Measurements from ENCODE around the gene SEC16A.
A peak's percentile ranks its signal among the peaks of the same experiment; 100 is the strongest.
"Not testable (repeated sequence)": the region's sequence is repeated elsewhere in the genome, so short reads cannot be mapped to it uniquely, and the experiment has no call there.

The SEC16A gene

DNA sequence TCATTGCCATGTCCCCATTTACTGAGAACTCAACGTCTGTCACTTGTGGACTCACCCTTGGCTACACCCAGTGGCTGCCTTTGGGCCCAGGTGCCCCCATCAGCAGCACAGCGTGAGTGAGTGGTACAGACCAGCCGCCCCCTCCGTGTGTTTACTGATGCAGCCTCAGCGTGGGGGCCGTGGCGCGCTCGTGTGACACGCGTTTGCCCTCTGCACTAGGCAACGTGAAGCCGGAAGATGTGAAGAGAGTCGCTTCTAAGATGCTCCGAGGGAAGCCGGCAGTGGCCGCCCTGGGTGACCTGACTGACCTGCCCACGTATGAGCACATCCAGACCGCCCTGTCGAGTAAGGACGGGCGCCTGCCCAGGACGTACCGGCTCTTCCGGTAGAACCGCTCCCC, 60.0 kb downstream of the SEC16A start:
- no peak for DNase-seq

DNA sequence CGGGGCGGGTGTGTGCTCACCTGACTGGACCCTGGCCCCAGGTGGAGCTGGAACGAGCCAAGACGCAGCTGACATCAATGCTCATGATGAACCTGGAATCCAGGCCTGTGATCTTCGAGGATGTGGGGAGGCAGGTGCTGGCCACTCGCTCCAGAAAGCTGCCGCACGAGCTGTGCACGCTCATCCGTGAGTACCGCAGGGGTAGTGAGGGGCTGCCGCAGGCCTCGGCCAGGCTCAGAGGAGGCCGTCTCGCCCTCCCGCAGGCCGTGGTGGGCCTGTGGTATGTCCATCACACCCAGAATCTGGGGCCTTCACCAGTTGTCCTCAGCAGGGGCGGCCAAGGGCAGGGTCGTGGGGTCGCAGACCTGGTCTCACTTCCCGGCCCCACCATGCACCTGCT, 61.0 kb downstream of the SEC16A start:
- no peak for DNase-seq

DNA sequence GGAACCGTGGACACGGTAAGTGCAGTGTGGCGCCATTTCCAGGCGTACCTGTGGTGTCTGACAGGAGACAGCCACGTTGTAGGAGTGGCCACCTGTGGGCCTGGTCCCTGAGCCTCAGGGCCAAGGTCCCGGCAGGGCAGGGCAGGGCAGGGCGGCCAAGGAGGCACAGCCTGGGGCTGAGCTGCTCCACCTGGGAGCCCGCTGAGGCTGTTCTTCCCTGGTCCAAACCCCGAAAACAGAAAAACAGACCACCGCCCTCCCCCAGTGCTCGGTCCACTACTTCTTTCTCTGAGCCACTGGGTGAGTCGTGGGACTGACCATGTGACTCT, 63.8 kb downstream of the SEC16A start:
- DNase-seq: no peak

DNA sequence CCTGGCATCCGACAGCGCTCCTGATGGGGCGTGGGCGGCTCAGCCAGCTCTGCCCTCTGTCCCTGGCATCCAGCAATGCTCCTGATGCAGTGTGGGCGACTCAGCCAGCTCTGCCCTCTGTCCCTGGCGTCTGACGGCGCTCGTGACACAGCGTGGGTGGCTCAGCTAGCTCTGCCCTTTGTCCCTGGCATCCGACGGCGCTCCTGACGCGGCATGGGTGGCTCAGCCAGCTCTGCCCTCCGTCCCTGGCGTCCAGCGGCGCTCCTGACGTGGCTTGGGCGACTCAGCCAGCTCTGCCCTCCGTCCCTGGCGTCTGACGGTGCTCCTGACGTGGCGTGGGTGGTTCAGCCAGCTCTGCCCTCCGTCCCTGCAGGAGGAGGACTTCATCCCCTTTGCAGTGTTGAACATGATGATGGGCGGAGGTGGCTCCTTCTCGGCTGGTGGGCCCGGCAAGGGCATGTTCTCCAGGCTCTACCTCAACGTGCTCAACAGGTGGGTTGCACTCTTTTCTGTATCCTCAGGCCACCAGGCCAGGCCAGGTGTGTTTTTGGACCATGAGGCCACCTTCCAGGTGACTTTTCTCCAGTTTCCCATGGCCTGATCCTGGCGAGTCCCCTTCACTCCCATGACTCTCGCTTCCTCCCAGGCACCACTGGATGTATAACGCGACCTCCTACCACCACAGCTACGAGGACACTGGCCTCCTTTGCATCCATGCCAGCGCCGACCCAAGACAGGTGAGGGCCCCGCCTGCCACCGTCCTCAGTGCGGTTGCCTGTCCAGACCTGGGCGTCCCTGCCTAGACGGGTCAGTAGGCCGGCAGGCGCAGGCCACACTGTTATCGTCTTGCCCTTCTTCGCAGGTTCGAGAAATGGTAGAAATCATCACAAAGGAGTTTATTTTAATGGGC, 64.4 kb downstream of the SEC16A start:
- DNase-seq: no peak

DNA sequence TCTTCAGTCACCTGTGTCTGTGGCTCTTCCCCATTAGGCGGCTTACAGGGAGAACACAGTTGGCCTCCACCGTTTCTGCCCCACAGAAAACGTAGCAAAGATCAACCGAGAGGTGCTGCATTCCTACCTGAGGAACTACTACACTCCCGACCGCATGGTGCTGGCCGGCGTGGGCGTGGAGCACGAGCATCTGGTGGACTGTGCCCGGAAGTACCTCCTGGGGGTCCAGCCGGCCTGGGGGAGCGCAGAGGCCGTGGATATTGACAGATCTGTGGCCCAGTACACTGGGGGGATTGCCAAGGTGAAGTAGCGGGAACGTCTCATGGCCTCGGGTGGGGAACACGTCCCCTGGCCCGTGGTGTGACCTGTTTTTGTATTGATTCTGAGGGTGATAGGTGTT, 65.9 kb downstream of the SEC16A start:
- DNase-seq: no peak

DNA sequence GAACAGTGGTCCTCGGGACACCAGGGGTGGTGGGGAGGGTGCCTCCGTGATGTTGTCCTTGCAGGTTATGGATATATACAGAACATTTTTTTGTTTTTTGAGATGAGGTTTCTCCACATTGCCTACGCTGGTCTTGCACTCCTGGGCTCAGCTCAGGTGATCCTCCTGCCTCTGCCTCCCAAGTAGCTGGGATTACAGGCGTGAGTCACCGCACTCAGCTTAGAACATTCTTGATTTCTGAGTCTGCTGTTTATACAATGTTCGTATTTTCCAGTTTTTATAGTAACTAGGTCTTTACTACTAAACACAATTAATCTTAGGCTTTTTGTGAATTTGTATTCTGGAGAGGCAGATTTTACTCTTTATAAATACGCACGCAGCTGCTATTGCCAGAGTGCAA, 66.4 kb downstream of the SEC16A start:
- DNase-seq: no peak

DNA sequence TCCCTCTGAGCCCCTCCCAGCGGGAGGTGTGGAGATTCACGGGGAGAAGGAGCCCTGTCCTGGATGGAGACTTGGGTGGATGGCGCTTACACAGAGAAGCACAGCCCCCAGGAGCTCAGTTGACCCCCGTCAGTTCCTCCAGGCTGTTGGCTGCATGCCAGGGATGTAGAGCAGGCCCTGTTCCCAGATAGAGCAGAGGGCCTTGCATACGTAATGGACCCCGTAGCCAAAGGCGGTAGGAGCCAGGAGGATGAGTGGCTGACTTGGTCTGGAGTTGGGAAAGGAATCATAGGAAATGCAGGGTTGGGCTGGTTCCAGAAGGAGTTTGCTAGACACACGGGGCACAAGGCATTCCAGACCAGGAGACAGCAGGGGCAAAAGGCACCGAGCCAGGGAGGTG, 69.9 kb downstream of the SEC16A start:
- DNase-seq: no peak

DNA sequence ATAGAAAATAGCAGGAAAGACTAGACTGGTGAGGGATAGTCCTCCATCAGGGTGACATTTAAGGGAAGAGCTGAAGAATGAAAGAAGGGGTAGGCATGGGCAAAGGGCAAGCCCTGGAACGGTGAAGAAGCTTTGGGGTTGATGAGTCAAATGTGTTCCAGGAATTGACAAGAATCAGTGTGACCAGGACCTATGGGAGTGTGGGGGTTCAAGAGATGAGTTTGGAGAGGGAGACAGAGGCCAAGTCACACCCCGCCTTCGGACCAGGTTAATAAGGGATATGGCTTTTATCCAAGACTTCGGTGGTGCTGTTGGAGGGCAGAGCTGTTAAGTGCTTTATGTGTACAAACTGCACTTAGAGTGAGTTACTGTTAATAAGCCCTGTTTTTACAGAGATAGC, 71.5 kb downstream of the SEC16A start:
- no peak for DNase-seq

DNA sequence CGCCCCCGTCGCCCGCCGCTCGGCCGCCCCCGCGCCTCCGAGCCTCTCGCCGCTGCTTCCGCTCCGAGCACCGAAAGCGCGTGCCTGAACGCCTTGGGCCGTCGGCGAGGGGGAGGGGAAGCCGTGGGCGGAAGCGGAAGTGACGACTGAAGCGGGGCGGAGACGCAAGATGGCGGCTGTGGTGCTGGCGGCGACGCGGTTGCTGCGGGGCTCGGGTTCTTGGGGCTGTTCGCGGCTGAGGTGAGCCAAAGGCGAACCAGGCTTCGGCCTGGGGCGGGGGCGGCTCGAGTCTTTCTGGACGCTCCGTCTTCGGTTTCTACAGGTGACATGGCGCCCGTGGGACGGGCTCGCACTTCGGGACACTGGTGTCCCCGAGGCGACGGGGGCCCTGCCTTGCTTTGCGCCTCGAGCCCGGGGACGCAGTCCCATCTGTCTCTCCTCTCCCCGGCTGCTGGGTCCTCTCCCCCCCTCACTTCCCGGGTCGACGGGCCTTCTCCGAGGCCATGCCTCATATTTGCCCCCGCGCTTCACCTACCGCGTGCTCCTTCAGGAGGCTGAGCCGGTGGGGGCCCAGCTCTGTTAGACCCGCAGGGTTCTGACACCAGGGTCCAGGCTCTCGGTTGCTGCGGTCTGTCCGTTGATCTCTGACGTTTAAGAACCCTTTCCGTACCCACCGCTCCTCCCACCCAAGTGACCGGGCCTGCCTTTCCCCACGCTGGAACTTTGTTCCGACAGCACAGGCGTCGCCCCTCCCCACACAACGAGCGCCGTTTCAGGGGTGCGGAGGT, 72.1 kb downstream of the SEC16A start, which contains the start of the genes ENTR1 and PMPCA:
ENTR1 (minus strand) TSS at position 115 of the 788 bp plus-strand sequence. CDS start 217 bp downstream, outside the sequence.
PMPCA (plus strand) TSS at position 159 of the 788 bp plus-strand sequence; CDS start at position 170, 11 bp downstream.
- DNase-seq: peak; percentile 93

DNA sequence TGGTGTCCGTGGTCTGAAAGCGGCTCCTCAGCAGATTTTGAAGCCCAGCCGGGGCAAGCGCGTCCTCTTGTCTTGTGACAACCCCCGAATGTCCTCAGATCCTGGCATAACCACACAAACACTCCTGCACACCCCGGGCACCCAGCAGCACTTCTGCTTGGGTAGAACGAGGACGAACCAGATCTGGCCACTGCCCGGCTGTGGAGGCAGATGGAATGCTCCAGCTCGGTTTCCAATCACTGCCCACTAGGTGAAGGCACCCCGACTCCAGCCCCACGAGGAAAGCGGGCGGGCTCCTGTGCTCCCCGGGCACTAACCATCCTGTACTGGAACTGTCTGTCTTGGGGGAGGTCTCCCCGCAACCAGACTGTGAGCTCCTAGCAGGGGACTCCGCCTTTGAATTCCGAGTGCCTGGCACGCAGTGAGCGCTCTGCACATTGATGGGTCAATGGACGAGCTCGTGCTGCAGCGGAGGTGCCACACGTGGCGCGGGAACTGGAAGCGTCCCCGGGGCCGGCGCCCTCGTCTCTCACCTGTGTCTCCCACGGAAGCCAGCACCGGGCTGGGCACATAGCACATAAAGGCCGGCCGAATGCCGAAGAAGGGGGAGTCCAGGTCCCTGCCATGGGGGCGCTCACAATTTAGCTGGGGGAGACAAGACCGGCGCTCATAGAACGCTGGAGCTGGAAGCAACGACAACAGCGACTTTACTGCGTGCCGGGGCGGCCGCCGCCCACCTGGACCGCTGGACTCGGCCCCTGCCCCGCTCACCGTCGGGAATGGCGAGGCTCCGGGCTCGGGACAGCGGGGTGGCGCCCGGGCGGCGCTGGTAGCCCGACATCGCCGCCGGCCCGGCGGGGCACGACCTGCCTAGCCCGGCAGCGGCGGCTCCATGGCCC, 73.0 kb downstream of the SEC16A start:
- peak; percentile 19 for DNase-seq

DNA sequence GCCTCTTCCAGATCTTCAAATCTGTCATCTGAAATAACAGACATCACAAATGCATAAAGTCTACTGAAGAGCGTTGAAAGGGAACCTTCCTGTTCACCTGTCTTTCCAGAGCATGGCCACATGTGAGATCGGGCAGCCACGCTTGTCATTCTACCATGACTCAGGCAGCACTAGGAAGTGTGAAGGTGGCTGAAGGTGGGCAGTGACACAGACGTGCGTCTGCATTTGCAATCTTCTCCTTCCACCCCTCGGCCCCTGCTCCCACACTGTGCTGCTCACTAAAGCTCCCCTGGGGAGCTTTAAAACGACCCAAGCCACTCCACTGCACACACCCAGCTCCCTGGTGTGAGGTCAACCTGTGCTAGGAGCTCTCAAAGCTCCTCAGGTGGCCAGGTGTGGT, 74.9 kb downstream of the SEC16A start:
- no peak for DNase-seq

DNA sequence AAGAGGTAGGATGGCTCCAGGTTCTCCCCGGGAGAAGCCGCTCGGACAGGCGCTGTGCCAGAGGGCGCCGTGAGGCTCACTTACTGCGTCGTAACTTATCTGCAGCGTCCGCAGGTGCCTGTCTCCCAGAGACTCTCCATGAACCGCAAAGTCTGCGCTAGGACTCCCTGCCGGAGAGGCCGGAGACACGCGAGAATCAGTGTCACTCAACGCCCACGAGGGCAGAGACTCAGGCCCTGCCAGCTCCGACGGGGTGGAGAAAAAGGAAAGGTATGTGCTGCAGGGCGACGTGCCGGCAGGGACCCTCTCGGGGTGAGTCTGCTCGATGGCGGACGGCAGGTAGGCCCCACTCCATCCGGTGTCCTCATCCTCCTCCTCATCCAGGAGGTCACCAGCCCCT, 75.8 kb downstream of the SEC16A start:
- not testable (repeated sequence) for DNase-seq

DNA sequence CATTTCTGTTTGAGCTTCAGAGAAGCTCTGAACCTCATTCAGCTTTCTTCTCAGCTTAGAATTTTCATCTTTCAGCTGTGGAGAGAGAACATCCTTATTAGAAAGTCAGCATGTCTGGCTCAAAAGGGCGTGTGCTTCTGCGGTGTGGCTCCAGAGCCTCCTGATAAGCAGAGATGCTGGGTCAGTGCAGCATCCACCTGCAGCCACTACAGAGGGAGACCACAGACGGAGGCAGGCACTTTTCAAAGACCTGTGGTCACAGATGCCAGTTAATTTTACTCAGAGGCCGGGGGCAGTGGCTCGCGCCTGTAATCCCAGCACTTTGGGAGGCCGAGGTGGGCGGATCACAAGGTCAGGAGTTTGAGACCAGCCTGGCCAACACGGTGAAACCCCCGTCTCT, 76.9 kb downstream of the SEC16A start:
- DNase-seq: not testable (repeated sequence)

DNA sequence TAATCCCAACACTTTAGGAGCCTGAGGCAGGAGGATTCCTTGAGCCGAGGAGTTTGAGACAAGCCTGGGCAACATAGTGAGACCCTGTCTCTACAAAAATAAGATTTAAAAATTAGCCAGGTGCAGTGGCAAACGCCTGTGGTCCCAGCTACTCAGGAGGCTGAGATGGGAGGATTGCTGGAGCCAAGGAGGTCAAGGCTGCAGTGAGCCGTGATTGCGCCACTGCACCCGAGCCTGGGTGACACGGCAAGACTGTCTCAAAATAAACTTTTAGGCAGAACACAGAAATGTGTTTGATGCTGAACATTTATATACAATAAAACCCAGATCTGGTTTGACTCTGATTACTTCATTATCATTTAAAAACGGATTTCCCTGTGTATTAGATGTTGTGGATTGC, 77.4 kb downstream of the SEC16A start:
- DNase-seq: no peak

DNA sequence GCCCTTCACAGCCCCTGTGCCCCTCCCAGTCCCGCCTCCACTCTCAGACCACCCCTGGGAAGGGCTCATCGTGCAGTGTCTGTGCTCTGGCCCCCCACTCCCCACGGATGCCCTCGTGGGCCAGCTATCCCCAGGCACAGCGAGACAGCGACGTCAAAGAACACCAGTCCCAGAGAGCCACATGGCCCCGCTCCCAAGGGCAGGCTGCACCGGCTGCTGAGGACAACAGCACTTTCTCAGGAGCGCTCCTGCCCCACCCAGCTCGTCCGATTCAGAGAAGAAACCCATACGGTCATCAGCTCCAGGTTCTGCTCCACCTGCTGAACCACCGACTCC, 78.1 kb downstream of the SEC16A start:
- DNase-seq: no peak

DNA sequence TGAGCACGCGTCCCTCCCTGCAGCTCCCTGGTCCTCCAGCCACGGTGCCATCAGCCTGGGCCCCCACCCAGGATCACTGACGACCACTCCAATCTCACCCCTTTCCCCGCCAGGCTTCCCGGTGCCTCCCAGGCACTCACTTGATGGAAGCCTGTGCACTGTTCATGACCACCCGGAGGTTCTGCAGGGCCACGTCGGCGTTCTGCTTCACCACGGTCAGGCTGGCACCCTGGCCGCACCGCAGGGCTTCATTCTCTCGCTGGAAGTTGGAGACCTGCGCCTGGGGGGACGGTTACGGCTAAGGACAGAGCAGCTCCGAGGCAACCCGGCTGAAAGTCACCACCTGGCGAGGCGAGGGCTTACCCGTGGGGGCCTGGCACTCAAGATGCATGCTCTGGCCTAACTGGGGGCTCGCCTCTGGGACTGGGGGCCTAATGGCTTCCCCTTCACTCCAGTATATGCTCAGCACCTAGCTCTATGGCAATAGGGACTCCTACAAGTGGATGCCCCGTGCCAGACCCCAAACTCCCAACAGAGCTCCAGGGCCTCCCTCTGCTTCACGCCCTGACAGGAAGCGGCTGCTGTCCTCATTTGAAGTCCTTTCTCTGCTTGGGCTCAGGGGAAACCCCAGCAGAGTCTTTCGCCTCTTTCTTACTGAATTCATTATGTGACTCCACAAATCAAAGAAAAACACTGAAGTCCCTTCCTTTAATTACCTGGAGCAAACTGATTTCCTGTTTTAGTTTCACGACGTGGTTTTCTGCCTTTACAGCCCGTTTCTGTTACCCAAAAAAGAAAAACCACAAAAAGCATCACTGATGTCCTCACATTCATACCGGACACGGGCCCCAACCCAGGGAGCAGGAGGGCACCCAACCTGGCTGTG, 78.7 kb downstream of the SEC16A start:
- no peak for DNase-seq

DNA sequence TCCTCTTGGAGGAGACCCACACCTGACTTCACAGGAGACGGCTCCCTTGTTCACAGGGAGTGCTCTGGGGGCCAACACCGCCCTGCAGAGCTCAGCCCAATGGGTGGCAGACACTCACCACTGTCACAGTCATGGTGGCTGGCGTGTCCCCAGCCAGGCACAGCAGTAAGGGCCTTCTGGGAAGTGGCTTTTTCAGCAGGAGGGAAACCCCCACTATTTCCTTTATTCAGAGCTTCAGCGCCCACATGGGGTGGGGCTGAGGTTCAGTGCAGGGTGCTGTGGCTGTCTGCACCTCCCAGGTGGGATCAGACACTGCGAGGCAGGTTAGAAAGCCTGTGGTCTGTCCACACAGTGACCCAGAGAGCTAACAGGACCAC, 79.3 kb downstream of the SEC16A start:
- DNase-seq: no peak

DNA sequence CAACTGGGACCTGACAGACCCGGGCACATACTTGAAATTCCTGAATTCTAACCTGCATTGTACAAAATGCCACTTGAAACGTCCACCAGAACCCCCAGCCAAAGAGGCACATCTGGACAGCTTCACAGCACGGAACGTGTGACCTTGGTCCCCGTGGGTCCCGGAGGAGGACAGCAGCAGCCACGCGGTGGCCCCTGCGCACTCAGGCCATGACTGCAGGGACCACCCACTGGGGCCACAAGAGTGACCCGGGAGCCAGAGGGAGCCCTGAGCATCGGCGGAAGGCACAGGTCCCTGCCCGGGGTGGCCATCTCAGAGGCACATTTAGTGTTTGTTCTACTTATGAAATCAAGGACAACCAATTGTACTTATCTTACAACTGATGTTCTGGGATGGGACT, 80.8 kb downstream of the SEC16A start:
- DNase-seq: no peak

DNA sequence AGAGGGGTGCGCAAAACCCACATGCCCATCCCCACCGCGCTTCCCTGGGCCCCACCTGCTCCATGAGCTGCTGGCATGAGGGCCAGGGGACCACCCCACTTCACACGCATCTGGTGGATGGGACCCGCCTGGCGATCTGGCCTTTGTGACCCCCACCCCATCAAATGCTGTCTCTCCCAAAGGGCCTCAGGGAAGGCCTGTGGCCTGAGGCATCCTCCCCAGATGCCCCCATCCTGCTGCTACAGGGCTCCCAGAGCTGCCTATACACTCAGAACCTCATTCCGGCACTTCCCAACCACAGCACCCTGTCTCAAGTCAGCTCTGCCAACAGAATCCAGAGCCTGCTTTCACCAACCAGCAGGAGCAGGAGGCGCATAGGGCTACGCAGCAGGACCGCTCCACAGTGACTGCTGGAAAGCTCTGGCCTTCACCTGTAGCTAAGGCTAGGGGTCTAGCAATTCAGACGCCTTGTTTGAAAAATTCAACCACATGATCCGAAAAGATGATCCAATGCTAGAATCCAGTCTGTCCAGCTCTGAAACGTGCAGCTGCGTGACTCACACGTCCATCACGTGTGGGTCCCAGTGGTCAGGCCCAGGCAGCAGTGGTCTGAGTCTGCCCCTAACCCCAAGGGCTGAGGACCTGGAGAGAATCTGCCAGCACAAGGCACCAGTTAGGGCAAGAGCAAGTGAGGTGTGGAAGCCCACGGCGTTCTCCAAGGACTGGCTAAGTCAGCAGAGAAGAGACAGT, 81.5 kb downstream of the SEC16A start:
- DNase-seq: no peak

DNA sequence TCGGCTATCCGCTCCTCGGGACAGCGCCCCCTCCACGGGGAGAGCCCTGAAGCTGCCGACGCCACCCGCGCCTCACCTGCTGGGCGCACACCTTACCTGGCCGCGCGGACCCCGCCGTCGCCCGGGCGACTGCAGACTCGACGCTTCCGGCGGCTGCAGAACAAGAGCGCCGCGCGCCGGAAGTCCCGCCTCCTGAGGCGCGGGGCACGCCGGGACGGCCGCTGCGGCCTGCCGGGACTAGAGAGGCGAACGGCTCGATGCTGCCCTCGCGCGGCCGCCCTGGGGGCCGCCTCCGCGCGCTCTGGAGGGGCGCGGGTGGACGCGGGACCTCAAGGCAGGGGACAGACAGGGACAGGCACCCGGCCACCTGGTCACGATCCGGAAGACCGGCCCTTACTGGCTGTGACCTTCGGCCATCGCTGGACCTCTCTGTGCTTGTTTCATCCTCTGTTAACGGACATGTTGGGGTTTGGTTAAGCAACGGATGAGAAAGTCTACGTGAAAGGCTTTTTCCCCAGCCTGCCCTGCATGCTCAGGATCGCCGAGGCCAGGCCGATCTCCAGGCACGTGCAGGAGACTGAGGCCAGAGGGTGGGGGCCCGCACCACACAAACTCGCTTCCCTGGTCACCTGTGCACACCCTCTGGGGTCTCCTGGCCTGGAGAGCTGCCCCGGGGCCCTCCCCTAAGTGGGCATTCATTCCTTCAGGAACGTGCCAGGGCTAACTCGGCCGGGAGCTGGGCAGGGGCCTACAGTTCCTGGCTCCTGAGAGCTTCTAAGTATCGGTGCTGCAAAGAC, 82.6 kb downstream of the SEC16A start, which contains the start of gene SNAPC4:
SNAPC4 (minus strand) TSS at position 133 of the 797 bp plus-strand sequence. CDS start 1,742 bp downstream, outside the sequence.
- DNase-seq: peak; percentile 92

All from NCI-H2171 (cell line).